IPS-20b (cell line): ENCODE measurements around the gene NRXN2.

ENCODE experiments used
- H3K27ac ChIP-seq: one replicate; pipeline ENCODE4 v1.5.1; 2013; ENCODE audit warnings: low read length
- H3K27me3 ChIP-seq: 2 replicates; pipeline ENCODE4 v1.6.1; 2013; ENCODE audit warnings: mild to moderate bottlenecking, low read length, inconsistent platforms; ENCODE audit not compliant: insufficient read depth
- H3K36me3 ChIP-seq: 2 replicates; pipeline ENCODE4 v1.6.1; 2013; ENCODE audit warnings: low read depth, mild to moderate bottlenecking, inconsistent platforms, low read length, moderate library complexity; ENCODE audit not compliant: insufficient read depth
- H3K4me1 ChIP-seq: 2 replicates; pipeline ENCODE4 v1.6.1; 2013; ENCODE audit warnings: mild to moderate bottlenecking, control low read depth, inconsistent platforms, low read length, moderate library complexity; ENCODE audit not compliant: insufficient read depth
- H3K4me3 ChIP-seq: 2 replicates; pipeline ENCODE4 v1.5.1; 2013; ENCODE audit warnings: mild to moderate bottlenecking, low read length, inconsistent platforms
- H3K9ac ChIP-seq: 2 replicates; pipeline ENCODE4 v1.6.1; 2013; ENCODE audit warnings: low read depth, mild to moderate bottlenecking, inconsistent platforms, low read length, moderate library complexity
- H3K9me3 ChIP-seq: 2 replicates; pipeline ENCODE4 v1.6.1; 2013; ENCODE audit warnings: mild to moderate bottlenecking, low read depth, low read length, inconsistent platforms; ENCODE audit not compliant: insufficient read depth

Gene NRXN2

DNA sequence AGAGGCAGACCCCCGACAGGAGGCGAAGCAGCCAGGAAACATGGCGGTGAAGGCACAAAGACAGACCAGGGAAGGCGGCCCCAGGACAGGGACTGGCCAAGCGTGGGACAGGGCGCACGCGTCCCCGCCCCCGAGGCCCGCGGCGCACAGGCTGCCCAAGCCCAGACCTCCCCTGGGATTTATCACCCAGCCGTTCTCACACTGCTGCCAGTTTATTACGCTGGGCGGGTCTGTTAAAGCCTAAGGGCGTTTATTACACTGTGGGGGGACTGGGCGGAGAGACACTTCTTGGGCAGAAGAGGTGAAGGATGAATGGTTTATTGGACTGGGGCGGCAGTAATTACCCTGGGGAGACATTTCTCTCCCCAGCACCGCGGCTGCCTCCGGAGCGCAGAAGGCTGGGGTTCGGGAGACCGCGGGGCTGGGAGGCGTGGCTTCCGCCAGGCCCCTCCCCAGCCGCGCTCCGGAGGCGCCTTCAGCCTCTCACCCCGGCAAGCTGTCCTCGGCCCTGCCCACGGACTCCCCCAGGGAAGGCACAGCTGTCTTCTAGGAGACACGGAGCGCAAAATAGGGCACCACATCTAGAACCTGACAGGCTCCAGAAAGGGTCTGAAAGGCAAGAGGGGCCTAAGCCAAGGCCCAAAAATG, 84.9 kb downstream of the NRXN2 start:
- H3K4me3 ChIP-seq, result peak overlapping the region; percentile 71
- H3K9me3 ChIP-seq, result no peaks in the 10 kb centered on the region
- H3K27me3 ChIP-seq, result peaks cover 66% of the 10 kb centered on the region
- H3K36me3 ChIP-seq, result no peaks in the 10 kb centered on the region
- no peaks in the 10 kb centered on the region; the same call in 1 of the 2 replicates for H3K4me1 ChIP-seq
- H3K9ac ChIP-seq, result peak overlapping the region; percentile 39; the same call in 1 of the 2 replicates
- no peak overlapping the region for H3K27ac ChIP-seq

DNA sequence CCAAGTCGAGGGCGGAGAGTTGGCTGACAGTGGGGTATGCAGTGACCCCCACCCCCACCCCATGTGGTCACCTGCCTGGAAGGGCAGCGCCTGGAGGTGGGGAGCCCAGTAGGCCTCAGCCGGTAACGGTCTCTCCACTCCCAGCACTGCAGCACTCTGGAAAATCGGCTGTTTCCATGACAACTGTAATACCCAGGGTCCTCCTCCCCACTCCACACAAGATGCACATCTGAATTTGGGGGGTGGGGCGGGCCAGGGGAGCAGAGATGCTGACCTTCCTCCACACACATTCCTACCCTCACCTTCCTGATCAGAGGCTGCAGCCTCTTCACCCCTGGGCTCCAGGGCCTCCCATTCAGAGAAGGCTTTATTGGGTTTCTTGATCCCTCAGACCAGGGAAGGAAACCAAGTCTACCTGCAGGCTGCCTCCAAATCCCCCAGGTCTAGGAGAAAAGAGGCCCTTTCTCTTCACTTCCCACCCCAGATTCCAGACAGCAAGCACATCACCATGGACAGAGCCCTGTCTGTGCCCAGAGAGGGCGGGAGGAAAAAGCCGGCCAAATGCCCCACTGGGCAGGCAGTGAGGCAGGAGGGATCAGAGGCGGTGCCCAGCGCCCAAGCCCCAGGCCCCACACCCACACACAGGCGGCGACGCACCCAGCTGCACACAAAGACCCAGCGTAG, 85.5 kb downstream of the NRXN2 start:
- H3K27ac ChIP-seq, result no peak overlapping the region
- H3K9ac ChIP-seq, result peak overlapping the region; percentile 39; the same call in 1 of the 2 replicates
- no peaks in the 10 kb centered on the region for H3K36me3 ChIP-seq
- peak overlapping the region; percentile 71; the same call in 1 of the 2 replicates for H3K4me3 ChIP-seq
- H3K27me3 ChIP-seq, result peaks cover 63% of the 10 kb centered on the region
- no peaks in the 10 kb centered on the region for H3K9me3 ChIP-seq
- no peaks in the 10 kb centered on the region; the same call in 1 of the 2 replicates for H3K4me1 ChIP-seq

DNA sequence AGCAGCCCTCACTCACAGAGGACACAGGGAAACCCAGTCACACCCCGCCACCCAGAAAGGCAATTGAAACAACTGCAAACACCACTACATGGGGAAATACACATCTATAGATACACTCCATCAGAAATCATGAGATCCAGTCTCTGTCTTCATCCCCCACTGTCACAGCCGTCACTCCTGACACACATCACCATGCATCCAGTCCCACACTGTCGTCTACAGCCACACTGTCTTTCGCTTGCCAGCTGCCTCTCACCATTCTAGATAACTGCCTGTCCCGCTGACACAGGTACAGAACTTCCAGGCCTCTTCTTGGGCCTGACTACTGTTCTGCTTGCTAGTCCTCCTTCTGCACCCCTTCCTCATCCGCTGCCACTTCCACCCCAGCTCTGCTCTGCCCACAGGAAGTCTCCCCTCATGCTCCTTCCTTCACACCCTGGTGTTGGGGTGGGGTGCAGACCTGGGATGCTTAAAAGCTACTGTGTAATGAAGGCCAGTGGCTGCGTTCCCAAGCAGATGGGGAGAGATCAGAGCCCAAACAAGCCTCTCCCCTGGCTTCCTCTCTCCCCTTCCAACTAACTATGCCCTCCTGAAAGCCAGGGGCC, 89.3 kb downstream of the NRXN2 start:
- Histone ChIP-seq H3K4me1 (peaks cover 2% of the 10 kb centered on the region; the same call in 1 of the 2 replicates), H3K27me3 (peaks cover 51% of the 10 kb centered on the region), H3K9me3 (no peaks in the 10 kb centered on the region), H3K36me3 (no peaks in the 10 kb centered on the region; the same call in 1 of the 2 replicates), H3K9ac (no peak overlapping the region), H3K27ac (no peak overlapping the region), H3K4me3 (no peak overlapping the region)

DNA sequence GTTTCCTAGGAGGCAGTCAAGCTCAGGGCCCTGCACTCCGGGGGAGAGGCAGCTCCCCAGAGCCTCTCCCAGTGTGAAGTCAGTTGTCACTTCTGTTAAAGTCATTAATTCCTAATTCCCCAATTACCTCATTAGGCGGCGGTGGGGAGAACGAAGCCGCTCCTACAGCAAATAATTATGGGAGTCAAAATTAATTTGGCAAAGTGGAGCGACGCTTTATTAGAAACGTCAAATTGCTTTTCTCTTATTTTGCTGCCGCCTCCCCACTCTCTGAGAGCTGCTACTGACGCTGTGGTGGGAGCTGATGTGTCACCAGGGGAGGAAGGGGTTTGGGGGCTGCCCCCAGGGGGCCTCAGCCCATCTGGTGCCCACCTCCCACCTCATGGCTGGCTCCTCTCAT, 90.3 kb downstream of the NRXN2 start:
- Histone ChIP-seq H3K9me3 (no peaks in the 10 kb centered on the region), H3K4me1 (peaks cover 2% of the 10 kb centered on the region; the same call in 1 of the 2 replicates), H3K27ac (no peak overlapping the region), H3K4me3 (no peak overlapping the region), H3K36me3 (no peaks in the 10 kb centered on the region; the same call in 1 of the 2 replicates), H3K9ac (no peak overlapping the region), H3K27me3 (peaks cover 41% of the 10 kb centered on the region)

DNA sequence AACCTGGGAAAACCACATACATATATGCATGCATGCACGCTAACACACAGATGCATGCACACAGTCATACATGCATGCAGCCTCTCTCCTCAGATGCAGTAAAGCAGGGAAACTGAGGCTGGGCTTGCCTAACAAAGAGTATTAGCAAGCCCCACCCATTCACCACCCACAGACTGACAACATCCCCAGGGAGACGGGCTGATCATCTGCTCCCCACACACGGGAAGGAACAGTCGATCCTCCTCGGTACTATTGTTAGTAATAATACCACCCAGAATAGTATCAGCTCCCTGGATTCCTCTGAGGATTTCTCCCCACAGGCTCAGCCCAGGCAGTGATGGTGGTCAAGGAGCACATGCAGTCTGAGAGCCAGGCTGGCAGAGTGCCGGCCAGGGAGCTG, 90.8 kb downstream of the NRXN2 start:
- peaks cover 37% of the 10 kb centered on the region for H3K27me3 ChIP-seq
- no peak overlapping the region for H3K9ac ChIP-seq
- no peak overlapping the region for H3K4me3 ChIP-seq
- H3K4me1 ChIP-seq, result peaks cover 2% of the 10 kb centered on the region; the same call in 1 of the 2 replicates
- H3K9me3 ChIP-seq, result no peaks in the 10 kb centered on the region
- no peaks in the 10 kb centered on the region; the same call in 1 of the 2 replicates for H3K36me3 ChIP-seq
- H3K27ac ChIP-seq, result no peak overlapping the region

DNA sequence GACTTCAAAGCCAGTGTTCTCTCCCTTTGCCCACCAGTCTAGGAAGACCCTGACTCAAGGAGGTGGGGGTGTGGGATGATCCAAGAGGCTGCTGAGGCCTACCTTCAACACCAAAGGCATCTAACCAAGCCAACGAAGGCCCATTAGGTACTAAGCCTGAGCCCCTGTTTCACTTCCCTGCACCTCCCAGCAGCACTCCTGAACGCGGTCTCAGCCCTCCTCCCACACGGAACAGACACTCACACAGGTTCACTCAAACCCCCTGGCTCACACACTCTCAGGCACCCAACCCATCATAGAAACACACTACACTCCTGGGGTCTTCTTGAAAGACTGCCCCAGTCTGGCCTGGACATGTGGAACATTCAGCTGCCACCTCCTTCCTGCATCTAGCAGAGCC, 91.3 kb downstream of the NRXN2 start:
- Histone ChIP-seq H3K9me3 (no peaks in the 10 kb centered on the region), H3K4me3 (no peak overlapping the region), H3K27ac (no peak overlapping the region), H3K9ac (no peak overlapping the region), H3K4me1 (peaks cover 2% of the 10 kb centered on the region; the same call in 1 of the 2 replicates), H3K36me3 (no peaks in the 10 kb centered on the region; the same call in 1 of the 2 replicates), H3K27me3 (peaks cover 33% of the 10 kb centered on the region)

DNA sequence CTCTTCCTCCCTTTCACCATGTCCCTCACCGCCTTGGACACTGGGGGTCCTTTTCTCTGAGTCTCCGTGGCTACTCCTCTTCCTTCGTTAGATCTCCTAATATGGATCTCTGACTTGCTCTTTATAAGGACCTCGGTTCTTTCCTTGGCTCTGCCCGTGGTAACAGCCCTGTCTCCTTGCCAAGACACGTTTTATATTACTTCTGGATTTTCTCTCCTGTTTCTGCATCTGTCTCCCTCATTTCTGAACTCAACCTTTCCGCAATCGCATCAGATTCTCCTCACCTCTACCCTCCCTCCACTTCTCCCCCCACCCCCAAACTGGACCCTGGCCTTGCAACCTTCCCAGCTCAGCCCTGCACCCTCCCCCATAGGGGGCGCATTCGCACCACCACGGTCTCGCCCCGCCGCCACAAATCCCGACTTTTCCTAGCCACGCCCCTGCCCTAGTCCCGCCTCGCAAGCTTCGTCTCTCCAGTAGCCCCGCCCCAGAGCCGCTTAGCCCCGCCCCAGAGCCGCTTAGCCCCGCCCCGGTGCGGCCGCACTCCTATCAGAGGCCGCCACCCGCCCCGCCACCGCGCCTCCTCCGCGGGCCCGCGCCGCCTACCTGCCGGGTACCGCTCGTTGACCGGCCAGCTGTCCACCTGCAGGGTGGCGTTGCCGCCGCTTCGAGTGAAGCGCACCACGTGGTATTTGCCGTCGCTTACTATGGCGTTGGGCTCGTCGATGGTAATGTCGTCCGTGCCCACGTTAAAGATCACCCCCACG, 93.0 kb downstream of the NRXN2 start:
- H3K27ac ChIP-seq, result no peak overlapping the region
- H3K4me1 ChIP-seq, result peaks cover 2% of the 10 kb centered on the region; the same call in 1 of the 2 replicates
- no peaks in the 10 kb centered on the region for H3K9me3 ChIP-seq
- H3K36me3 ChIP-seq, result no peaks in the 10 kb centered on the region; the same call in 1 of the 2 replicates
- H3K27me3 ChIP-seq, result peaks cover 31% of the 10 kb centered on the region
- H3K9ac ChIP-seq, result no peak overlapping the region
- peak overlapping the region; percentile 47; the same call in 1 of the 2 replicates for H3K4me3 ChIP-seq

DNA sequence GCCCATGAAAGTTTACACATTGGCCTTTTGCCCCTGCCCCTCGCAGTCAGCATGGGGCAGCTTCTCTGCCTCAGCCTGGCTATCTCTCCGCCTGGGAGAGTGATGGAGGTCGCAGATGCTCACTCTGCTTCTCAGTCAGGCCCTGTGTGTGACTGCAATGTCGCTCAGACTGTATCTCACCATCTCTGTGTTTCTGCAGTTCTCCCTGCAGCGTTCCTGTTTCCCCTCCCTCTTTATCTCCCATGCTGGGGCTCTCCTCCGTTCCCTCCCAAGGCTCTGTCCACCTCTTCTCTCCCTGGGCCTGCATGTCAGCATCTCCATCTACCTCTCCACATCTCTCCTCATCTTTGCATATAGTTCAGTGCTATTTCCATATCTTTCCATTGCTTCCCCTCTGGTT, 93.9 kb downstream of the NRXN2 start:
- H3K36me3 ChIP-seq, result no peaks in the 10 kb centered on the region; the same call in 1 of the 2 replicates

DNA sequence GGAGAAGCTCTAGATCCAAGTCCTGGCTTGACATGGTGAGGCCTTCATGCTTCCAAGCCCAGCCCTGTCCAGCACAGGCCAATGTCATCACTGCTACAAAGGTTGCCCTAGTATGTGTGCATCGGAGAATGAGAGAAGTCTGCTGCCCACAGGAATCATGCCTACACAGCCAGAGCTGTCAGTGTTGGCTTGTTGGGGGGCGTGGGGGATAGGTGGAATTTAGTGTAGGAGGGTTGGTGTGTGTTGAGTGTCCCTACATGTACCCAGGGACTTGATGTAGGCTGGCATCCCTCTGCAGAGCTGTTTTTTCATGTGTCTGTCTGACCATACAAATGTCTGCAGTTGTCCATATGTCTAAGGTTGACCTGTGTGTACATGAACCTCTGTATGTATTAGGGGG, 94.4 kb downstream of the NRXN2 start:
- H3K9ac ChIP-seq, result no peak overlapping the region

More for the DNA sequence above, 93.9 kb downstream of the NRXN2 start:
- Histone ChIP-seq H3K9me3 (no peaks in the 10 kb centered on the region), H3K27me3 (peaks cover 31% of the 10 kb centered on the region), H3K4me1 (peaks cover 2% of the 10 kb centered on the region; the same call in 1 of the 2 replicates), H3K9ac (no peak overlapping the region), H3K27ac (no peak overlapping the region), H3K4me3 (no peak overlapping the region)

DNA sequence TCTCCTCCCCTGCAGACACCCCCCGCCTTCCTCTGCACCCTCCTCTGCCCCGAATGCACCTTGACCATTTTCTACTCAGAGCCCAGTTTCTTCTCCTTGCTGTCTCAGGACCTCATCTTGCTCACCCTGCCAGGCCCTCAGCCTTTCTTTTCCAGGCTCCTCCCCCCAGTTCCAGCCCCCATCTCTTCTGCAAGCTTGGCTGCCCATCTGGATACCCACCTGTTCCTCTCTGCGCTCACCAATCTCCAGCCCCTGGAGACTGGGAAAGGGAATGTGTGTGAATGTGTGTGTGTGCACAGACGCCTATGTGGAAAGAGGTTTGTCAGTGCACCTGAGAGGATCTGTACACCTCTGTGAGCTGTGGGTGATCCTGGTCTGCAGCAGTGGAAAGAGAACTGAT, 95.6 kb downstream of the NRXN2 start:
- Histone ChIP-seq H3K27me3 (peaks cover 26% of the 10 kb centered on the region), H3K27ac (no peak overlapping the region), H3K4me1 (peaks cover 2% of the 10 kb centered on the region; the same call in 1 of the 2 replicates), H3K36me3 (no peaks in the 10 kb centered on the region; the same call in 1 of the 2 replicates), H3K4me3 (no peak overlapping the region), H3K9me3 (no peaks in the 10 kb centered on the region), H3K9ac (no peak overlapping the region)

More for the DNA sequence above, 94.4 kb downstream of the NRXN2 start:
- Histone ChIP-seq H3K4me3 (no peak overlapping the region), H3K27ac (no peak overlapping the region), H3K27me3 (peaks cover 31% of the 10 kb centered on the region), H3K4me1 (peaks cover 2% of the 10 kb centered on the region; the same call in 1 of the 2 replicates), H3K36me3 (no peaks in the 10 kb centered on the region; the same call in 1 of the 2 replicates), H3K9me3 (no peaks in the 10 kb centered on the region)

DNA sequence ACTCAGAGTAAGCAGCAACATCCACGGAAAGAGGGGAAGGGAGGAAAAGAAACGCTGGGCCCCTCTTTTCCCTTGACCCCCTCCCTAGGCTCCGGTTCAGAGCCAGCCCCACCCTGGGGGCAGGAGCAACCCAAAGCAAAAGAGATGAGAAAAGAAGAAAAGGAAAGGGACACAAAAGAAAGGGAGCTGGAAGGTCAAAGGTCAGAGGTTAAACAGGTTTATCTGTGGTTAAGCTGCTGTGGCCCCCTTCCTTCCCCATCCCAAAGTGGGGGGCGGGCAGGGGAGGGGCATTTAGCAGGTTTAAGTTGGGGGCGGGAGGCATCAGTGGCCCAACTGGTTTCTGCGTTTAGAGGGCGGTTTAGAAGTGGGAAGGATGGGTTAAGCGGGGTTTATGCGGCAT, 96.4 kb downstream of the NRXN2 start:
- Histone ChIP-seq H3K36me3 (no peaks in the 10 kb centered on the region; the same call in 1 of the 2 replicates), H3K4me1 (peaks cover 2% of the 10 kb centered on the region; the same call in 1 of the 2 replicates), H3K27me3 (peaks cover 20% of the 10 kb centered on the region), H3K27ac (no peak overlapping the region), H3K9ac (no peak overlapping the region), H3K9me3 (no peaks in the 10 kb centered on the region), H3K4me3 (no peak overlapping the region)
